IPS-11a (cell line): ENCODE measurements around the gene TMEM94.
"Not testable (repeated sequence)": the region's sequence is repeated elsewhere in the genome, so short reads cannot be mapped to it uniquely, and the experiment has no call there.

Experiments used
- H3K4me3 ChIP-seq: one replicate; pipeline ENCODE4 v1.5.1; 2013; ENCODE audit warnings: low read depth, low read length, control low read depth

Gene TMEM94

GRCh38 chr17:75476271-75476671 lies 19.8 kb downstream of the TMEM94 start:
- H3K4me3 ChIP-seq = no peak overlapping the region

- H3K4me3 ChIP-seq = no peak overlapping the region
These were observed 20.5 kb downstream of the TMEM94 start for GRCh38 chr17:75476752-75477489.

GRCh38 chr17:75477490-75477862 lies 21.0 kb downstream of the TMEM94 start:
- not testable (repeated sequence) for H3K4me3 ChIP-seq

GRCh38 chr17:75478508-75478907 lies 22.1 kb downstream of the TMEM94 start:
- no peak overlapping the region for H3K4me3 ChIP-seq

- no peak overlapping the region for H3K4me3 ChIP-seq
These were observed 23.8 kb downstream of the TMEM94 start for GRCh38 chr17:75480281-75480680.

DNA sequence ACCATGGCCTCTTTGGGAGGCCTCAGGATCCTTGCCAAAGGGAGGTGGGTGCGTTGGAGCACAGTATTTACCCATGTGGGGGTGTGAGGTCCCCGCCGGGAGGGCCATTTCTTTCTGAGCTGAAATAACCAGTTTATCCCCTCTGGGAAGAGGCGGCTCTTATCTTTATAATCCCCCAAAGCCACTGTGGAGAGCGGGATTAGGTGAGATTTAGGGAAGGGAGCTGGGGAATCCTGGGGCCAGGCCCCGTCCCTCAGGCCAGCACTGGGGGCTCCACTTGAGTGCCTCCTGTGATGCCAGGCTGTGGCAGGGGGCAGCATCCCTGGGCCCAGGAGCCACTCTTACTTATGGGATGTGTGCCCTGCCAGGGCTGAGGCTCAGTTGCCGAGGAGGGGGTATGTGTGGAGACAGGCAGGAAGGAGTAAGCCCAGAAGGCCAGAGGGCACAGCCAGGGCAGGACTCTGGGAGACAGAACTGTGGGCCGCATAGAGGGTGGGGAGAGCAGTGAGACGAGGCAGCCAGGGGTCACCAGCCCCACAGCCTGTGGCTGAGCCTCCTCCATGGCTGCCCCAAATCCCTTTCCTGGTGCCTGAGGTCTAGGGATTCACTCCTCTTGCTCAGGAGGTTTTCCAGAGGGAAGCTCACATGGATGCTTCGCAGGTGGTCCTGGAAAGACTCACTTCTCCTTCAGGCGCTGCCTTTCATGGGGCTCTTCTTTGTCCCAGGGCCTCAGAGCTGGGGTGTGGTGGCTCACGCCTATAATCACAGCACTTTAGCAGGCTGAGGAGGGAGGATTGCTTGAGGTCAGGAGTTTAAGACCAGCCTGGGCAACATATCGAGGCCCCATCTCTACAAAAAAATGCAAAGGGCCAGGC lies 25.0 kb downstream of the TMEM94 start:
- no peak overlapping the region for H3K4me3 ChIP-seq

GRCh38 chr17:75482098-75482942 lies 25.9 kb downstream of the TMEM94 start:
- H3K4me3 ChIP-seq = no peak overlapping the region

GRCh38 chr17:75485688-75486087 lies 29.3 kb downstream of the TMEM94 start:
- no peak overlapping the region for H3K4me3 ChIP-seq

DNA sequence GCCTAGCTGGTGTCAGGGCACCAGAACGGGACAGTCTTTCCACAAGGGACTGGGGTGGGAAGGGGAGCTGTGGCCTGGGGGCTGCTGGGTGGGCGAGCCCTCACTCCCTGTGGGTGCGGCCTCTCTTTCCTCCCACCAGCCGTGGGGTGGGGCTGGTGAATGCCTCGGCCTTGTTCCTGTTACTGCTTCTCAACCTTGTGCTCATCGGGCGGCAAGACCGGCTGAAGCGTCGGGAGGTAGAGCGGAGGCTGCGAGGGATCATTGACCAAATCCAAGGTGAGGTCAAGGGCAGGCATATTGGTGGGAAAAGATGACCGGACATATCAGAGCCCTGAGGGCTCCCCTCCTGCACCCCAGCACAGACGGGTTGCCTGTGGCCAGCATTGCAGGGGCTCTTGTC lies 29.7 kb downstream of the TMEM94 start:
- no peak overlapping the region for H3K4me3 ChIP-seq

DNA sequence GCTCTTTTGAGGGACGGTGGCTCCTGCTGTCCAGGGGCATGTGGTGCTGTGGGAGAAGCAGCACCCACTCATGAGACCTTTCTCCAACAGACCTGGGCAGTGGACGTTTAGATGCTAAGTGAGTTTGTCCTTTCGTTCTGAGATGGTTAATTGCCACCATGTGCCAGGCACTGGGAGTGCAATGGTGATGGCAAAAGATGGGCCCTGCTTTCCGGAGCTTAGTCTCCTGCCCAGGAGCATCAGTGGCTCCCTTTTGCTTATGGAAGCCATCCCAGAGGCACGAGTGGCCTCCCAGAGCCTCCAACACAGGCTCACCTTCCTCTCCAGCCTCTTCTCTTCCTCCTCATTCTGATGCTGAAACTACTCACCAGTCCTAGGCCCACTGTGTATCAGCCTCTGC lies 30.5 kb downstream of the TMEM94 start:
- no peak overlapping the region for H3K4me3 ChIP-seq

DNA sequence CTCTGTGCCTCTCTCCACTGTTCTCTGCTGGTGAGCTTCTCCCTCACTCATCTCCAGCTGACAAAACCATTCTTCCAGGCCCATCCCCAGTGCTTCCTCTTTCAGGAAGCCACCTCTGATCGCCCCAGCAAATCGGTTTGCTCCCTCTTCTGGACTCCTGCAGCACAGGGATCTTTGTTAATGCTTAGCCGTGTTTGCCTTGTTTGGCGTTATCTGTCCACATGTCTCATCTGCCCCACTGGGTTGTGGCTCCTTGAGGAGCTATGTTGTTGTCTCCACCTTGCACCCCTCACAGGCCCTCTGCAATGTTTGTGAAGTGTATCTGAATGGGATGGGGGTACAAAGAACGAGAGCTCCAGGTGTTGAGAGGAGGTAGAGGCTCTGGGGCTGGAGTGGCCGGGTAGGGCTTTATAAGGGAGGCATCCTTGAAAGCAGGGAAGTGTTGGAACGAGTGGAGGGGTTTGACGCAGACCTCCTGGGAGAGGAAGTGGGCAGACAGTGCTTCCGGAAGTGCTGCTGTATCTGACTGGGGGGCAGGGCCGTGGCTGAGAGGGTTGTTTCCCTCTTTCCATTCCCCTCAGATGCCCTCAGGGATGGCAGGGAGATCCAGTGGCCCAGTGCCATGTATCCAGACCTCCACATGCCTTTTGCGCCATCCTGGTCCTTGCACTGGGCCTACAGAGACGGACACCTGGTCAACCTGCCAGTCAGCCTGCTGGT lies 31.1 kb downstream of the TMEM94 start:
- no peak overlapping the region for H3K4me3 ChIP-seq

DNA sequence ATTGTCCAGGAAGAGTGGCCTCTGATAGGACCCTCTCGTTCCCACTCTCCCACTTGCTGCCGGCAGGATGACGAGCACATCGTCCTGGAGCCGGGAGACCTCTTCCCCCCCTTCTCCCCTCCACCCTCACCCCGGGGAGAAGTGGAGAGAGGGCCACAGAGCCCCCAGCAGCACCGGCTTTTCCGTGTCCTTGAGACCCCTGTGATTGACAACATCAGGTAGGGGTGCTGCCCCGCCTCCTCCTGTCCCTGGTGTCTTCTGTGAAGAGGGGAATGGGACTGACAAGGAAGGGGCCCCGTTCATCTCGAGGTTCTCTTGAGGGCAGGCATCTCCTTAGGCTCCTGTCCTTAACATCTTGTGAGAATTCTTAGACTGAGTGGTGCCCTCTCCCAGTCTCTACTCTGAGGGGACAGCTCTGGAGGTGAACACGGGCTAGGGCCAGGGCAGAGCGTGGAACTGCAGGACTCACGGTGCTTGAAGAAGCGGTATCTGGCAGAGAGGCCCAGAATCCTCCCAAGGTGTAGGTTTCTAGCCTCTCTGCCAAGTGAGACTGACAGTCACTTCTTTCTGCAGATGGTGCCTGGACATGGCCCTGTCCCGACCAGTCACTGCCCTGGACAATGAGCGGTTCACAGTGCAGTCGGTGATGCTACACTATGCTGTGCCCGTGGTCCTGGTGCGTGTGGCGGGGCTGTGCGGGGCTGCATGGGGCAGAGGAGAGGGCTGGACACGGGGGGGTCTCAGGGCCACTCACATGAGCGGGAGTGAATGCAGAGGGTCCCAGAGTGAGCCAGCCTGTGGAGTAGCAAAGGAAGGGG lies 32.5 kb downstream of the TMEM94 start:
- no peak overlapping the region for H3K4me3 ChIP-seq

DNA sequence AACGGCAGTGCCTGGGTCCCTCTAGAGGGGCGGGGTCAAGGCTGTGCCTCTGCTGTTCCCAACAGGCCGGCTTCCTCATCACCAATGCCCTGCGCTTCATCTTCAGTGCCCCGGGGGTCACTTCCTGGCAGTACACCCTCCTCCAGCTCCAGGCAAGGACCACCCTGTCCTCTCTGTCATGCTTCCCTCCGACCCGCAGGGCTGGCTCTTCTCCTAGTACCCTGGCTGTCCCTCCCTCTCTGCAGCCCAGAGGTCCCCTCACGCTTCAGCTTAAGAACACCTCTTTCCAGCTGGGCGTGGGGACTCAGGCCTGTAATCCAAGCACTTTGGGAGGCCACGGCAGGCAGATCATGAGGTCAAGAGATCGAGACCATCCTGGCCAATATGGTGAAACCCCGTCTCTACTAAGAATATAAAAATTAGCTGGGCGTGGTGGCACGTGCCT lies 33.1 kb downstream of the TMEM94 start:
- H3K4me3 ChIP-seq = no peak overlapping the region

- H3K4me3 ChIP-seq = no peak overlapping the region
These were observed 33.8 kb downstream of the TMEM94 start for GRCh38 chr17:75490173-75490743.

DNA sequence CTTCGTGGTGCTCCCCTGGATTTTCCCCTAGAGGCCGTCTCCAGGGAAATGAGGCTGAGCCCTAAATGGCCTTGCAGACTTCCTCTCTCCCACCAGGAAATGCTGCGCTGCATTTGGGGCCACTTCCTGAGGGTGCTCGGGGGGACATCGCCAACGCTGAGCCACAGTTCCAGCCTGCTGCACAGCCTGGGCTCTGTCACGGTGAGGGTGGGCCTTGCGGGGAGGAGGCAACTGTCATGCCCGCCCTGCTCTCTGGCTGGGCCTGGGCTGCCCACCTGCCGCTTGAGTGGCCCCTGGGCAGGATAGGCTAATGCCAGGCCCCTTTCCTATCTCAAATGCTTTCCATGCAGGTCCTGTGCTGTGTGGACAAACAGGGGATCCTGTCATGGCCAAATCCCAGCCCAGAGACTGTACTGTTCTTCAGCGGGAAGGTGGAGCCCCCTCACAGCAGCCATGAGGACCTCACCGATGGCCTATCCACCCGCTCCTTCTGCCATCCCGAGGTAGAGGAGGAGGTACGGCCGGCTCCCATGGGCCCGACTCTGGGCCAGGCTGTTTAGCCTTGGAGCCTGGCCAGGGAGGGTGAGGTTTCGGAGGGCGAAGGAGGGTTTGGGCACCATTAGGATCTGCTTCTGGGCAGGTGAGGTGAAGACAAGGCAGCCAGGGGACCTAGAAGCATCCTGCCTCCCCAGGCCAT lies 34.7 kb downstream of the TMEM94 start:
- no peak overlapping the region for H3K4me3 ChIP-seq

DNA sequence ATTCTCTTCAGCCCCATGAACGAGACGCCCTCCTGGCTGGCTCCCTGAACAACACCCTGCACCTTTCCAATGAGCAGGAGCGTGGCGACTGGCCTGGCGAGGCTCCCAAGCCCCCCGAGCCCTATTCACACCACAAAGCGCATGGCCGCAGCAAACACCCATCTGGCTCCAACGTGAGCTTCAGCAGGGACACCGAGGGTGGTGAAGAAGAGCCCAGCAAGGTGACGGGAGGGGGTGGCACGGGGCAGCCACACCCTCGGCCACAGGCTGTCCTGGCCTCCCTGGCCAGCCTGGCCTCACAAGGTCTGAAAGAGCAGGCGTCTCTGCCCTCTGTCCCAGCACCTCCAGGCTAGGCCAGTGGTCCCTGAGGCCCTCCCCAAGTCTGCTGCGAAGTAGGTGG lies 35.2 kb downstream of the TMEM94 start:
- no peak overlapping the region for H3K4me3 ChIP-seq

DNA sequence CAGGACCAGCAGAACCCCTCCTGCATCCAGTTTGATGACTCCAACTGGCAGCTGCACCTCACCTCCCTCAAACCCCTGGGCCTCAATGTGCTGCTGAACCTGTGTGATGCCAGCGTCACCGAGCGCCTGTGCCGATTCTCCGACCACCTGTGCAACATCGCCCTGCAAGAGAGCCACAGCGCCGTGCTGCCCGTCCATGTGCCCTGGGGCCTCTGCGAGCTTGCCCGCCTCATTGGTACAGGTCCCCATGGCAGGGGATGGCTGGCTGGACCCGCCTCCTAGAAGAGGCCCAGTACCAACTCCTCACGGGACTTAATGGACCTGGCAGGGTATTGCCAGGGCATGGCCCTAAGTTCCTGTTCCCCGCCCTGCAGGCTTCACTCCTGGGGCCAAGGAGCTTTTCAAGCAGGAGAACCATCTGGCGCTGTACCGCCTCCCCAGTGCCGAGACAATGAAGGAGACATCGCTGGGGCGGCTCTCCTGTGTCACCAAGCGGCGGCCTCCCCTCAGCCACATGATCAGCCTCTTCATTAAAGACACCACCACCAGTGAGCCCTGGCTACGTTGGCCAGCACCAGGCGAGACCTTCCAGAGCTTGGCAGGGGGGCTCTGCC lies 36.2 kb downstream of the TMEM94 start:
- H3K4me3 ChIP-seq = no peak overlapping the region

DNA sequence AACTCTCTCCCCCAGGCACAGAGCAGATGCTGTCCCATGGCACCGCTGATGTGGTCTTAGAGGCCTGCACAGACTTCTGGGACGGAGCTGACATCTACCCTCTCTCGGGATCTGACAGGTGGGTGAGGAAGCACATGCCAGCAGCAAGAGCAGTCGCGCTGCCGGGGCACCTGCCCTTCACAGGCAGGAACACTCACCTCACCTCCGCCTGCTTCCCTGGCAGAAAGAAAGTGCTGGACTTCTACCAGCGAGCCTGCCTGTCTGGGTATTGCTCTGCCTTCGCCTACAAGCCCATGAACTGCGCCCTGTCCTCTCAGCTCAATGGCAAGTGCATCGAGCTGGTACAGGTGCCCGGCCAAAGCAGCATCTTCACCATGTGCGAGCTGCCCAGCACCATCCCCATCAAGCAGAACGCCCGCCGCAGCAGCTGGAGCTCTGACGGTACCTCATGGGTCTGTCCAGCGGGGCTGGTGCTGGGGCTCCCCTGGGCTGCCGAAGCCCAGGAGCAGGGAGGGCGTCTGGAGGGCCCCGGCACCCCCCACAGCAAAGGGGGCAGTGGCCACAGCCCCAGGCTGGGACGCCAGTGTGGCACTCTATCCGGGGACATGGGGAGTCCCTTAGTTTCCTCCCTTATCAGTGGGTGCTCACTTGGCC lies 37.2 kb downstream of the TMEM94 start:
- no peak overlapping the region for H3K4me3 ChIP-seq
